ENCODE measurements around the gene PPP1R14C. TPM values are rescaled to one million over a fixed set of nuclear protein-coding genes. Genes with fewer than 3 reads are reported as not detected.

PPP1R14C gene
- 89.9 and 169 TPM in 2 replicates for total RNA-seq

DNA sequence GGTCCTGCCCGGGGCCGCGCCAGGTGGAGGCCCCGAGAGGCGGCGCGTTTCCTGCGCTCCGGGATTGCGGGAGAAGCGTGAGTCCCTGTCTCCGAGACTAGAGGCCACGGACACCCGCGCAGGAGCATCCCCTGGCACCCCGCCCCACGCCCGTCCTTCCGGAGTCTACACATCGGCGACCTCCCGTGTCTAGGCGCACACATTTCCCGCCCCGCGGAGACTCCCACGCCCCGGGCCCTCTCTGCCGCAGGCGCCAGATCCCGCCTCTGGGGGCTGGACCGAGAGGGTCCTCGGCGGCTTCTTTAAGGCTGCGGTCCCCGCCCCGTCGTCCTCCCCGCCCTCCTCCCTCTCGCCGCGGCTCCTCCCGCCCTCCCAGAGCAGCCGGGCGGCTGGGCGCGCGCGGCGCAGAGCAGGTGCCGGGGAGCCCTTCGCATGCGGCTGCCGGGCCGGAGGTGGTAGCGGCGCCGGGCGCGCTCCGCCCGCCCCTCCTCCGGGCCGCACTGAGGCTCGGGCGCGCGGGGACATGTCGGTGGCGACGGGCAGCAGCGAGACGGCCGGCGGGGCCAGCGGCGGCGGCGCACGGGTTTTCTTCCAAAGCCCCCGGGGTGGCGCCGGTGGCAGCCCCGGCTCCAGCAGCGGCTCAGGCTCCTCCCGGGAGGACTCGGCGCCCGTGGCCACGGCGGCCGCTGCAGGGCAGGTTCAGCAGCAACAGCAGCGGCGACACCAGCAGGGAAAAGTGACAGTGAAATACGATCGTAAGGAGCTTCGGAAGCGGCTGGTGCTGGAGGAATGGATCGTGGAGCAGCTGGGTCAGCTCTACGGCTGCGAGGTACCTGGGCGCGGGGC, at the start of gene PPP1R14C:
Gene PPP1R14C (plus strand): TSS at position 375 of the 846 bp plus-strand sequence. CDS start 149 bp downstream, at position 524.

Other genes with a start within 250 kb of the PPP1R14C start
- gene RAET1E, start 244.9 kb upstream of the PPP1R14C start, total RNA-seq, result 6.0 and 16.4 TPM in 2 replicates
- gene RAET1G, start 219.9 kb upstream of the PPP1R14C start, total RNA-seq, result 19.5 and 41.3 TPM in 2 replicates
- 3.6 and 11.1 TPM in 2 replicates for gene ULBP2, start 201.0 kb upstream of the PPP1R14C start, total RNA-seq
- gene ULBP1, start 179.1 kb upstream of the PPP1R14C start, total RNA-seq, result 0.96 and 1.5 TPM in 2 replicates
- 2.3 and 9.4 TPM in 2 replicates for gene RAET1L, start 117.5 kb upstream of the PPP1R14C start, total RNA-seq
- 4.0 and 18.3 TPM in 2 replicates for gene ULBP3, start 73.9 kb upstream of the PPP1R14C start, total RNA-seq
- under 0.01 TPM in 1 of 2 replicates, not detected in the other for gene IYD, start 226.0 kb downstream of the PPP1R14C start, total RNA-seq